ENCODE measurements around the gene GDAP1L1.

GRCh38 chr20:44200371-44200770 is 46.7 kb upstream of the GDAP1L1 start:
- no peak for TF ChIP-seq CTCF (conservative IDR thresholded peaks at IDR 0.05; ENCODE audit: low read depth, low read length)
- no peak for TF ChIP-seq RAD21 (IDR thresholded peaks at IDR 0.05; ENCODE audit: low read length)
- no peak for TF ChIP-seq SMC3 (IDR thresholded peaks at IDR 0.05; ENCODE audit: low read depth, low read length)
- TF ChIP-seq POLR2A (IDR thresholded peaks at IDR 0.05; ENCODE audit: low read depth, low read length), result no peak
- no peak for TF ChIP-seq RFX5 (IDR thresholded peaks at IDR 0.05; ENCODE audit: low read depth, low read length)
- TF ChIP-seq MXI1 (IDR thresholded peaks at IDR 0.05; ENCODE audit: borderline replicate concordance, low read depth, low read length), result no peak
- no peak for TF ChIP-seq ELK1 (IDR thresholded peaks at IDR 0.05; ENCODE audit: borderline replicate concordance, low read depth, low read length)
- TF ChIP-seq CHD1 (IDR thresholded peaks at IDR 0.05; ENCODE audit: low read depth, low read length), result no peak
